PC-3 (cell line): ENCODE results near the gene BOLA1. TPM values are rescaled to one million over a fixed set of nuclear protein-coding genes. Genes with fewer than 3 reads are reported as not detected.

Source experiments
- ATAC-seq: fragments of 200-7000 bp; cut with Tn5 transposase; 2 replicates; pipeline ENCODE4 v1.9.1; 2020; ENCODE audit warnings: mild to moderate bottlenecking, moderate library complexity
- BruUV-seq: library from RNA; stranded (reverse); fragments of 400-500 nt; replicated peaks from 2 replicates; lab custom pipeline; 2021; lab: Mats Ljungman, UMichigan
- CTCF ChIA-PET: fragments of 300-600 bp; sonication (Branson Sonifier 250); formaldehyde crosslinking; loops from one replicate; lab custom pipeline; 2022; ENCODE audit warnings: antibody characterized with exemption; lab: Charles Lee
- POLR2A ChIA-PET: fragments of 300-600 bp; sonication (Branson Sonifier 250); formaldehyde crosslinking; loops from one replicate; lab custom pipeline; 2022; ENCODE audit warnings: antibody characterized with exemption; ENCODE audit not compliant: unreplicated experiment; lab: Charles Lee
- DNase-seq: peaks from one replicate; pipeline ENCODE4 v3.0.0-alpha.2; 2015
- H2AFZ ChIP-seq: fragments of 300-600 bp; sonication (generic); 2 replicates; pipeline ENCODE4 v1.6.0; 2016; ENCODE audit warnings: antibody characterized with exemption, low read length
- H3F3A ChIP-seq: fragments of 300-600 bp; sonication (generic); one replicate; pipeline ENCODE4 v1.6.0; 2017; ENCODE audit warnings: antibody characterized with exemption, low read length, control low read depth, mild to moderate bottlenecking; ENCODE audit not compliant: unreplicated experiment
- H3K27ac ChIP-seq: fragments of 300-600 bp; sonication (generic); 2 replicates; pipeline ENCODE4 v1.5.1; 2016; ENCODE audit warnings: mild to moderate bottlenecking, low read length
- H3K27me3 ChIP-seq: fragments of 300-600 bp; sonication (generic); 2 replicates; pipeline ENCODE4 v1.6.1; 2016; ENCODE audit warnings: low read length, mixed read lengths
- H3K36me3 ChIP-seq: fragments of 300-600 bp; sonication (generic); 2 replicates; pipeline ENCODE4 v1.6.1; 2016; ENCODE audit warnings: low read depth, mixed run types, low read length, mixed read lengths
- H3K4me1 ChIP-seq: fragments of 300-600 bp; sonication (generic); 2 replicates; pipeline ENCODE4 v1.5.1; 2016; ENCODE audit warnings: low read length; ENCODE audit not compliant: insufficient read depth
- H3K4me2 ChIP-seq: fragments of 300-600 bp; sonication (generic); 2 replicates; pipeline ENCODE4 v1.6.0; 2016; ENCODE audit warnings: low read length
- H3K4me3 ChIP-seq: fragments of 300-600 bp; sonication (generic); 2 replicates; pipeline ENCODE4 v1.5.1; 2016; ENCODE audit warnings: mild to moderate bottlenecking, low read length, mixed read lengths
- H3K79me2 ChIP-seq: fragments of 300-600 bp; sonication (generic); 2 replicates; pipeline ENCODE4 v1.6.1; 2017; ENCODE audit warnings: low read length, mixed read lengths
- H3K9ac ChIP-seq: fragments of 300-600 bp; sonication (generic); 2 replicates; pipeline ENCODE4 v1.6.0; 2016; ENCODE audit warnings: mild to moderate bottlenecking, low read length
- H3K9me2 ChIP-seq: fragments of 300-600 bp; sonication (generic); replicated peaks from 2 replicates; pipeline ENCODE4 v1.6.1; 2016; ENCODE audit warnings: mixed run types, low read length, mixed read lengths
- H3K9me3 ChIP-seq: fragments of 300-600 bp; sonication (generic); 2 replicates; pipeline ENCODE4 v1.6.1; 2016; ENCODE audit warnings: low read length, mixed read lengths
- H4K20me1 ChIP-seq: fragments of 300-600 bp; sonication (generic); 2 replicates; pipeline ENCODE4 v1.6.1; 2016; ENCODE audit warnings: low read length, mixed read lengths
- EZH2 ChIP-seq: fragments of 300-600 bp; sonication (generic); IDR thresholded peaks from one replicate; pipeline ENCODE4 v1.6.1; 2017; ENCODE audit warnings: antibody characterized with exemption, mild to moderate bottlenecking, low read length; ENCODE audit not compliant: unreplicated experiment
- EZH2phosphoT487 ChIP-seq: fragments of 300-600 bp; sonication (generic); IDR thresholded peaks from 2 replicates; pipeline ENCODE4 v1.6.1; 2018; ENCODE audit warnings: mild to moderate bottlenecking, antibody characterized with exemption, low read length, borderline replicate concordance
- intact Hi-C: fragments of 100-400 bp; cut with micrococcal nuclease; formaldehyde crosslinking; loops from 2 replicates; pipeline ENCODE4 v1.9.0; 2023
- total RNA-seq: library from RNA; depleted of rRNA; stranded (reverse); fragments of >200 nt; gene quantifications from 2 replicates; pipeline ENCODE4 v1.2.3, GENCODE V29; 2014
- TF ChIP-seq, protein P1 (sequence below): fragments of 300-600 bp; sonication (generic); conservative IDR thresholded peaks from 2 replicates; pipeline ENCODE4 v1.5.1; 2017; ENCODE audit warnings: antibody characterized with exemption, low read depth, mild to moderate bottlenecking, low read length

Gene BOLA1
- total RNA-seq, 1 experiment from 2014 or later: 27.6 TPM

DNA sequence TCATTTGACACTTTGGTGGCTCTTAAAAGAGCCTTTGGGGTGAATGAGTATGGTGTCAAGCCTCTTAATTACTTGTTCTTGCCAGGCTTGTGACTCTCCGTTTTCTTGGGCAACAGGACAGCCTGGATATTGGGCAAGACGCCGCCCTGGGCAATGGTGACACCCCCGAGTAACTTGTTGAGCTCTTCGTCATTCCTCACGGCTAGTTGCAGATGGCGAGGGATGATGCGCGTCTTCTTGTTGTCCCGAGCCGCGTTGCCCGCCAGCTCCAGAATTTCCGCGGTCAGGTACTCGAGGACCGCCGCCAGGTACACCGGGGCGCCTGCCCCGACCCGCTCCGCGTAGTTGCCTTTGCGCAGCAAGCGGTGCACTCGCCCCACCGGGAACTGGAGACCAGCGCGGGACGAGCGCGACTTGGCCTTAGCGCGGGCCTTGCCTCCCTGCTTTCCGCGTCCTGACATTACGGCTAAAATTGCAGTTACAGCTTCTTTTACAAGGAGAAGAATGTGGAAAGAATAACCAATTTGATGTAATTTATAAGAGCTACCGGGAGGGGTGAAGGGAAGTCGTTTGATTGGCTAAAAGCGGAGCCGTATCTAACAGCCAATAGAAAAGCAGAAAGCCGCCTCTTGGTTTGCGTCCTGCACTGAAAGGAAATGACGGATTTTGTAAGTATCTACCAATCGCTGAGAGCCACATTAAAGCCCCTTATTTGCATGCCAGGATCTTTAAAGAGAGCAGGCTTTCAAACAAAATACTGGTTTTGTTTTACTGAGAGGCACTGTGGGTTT, 11.7 kb upstream of the BOLA1 start:
- Histone ChIP-seq H3K27ac (peak overlapping the region; percentile 93), H3K4me2 (peak overlapping the region; percentile 91), H3K4me3 (peak overlapping the region; percentile 77), H3F3A (peaks cover 12% of the 10 kb centered on the region), H3K9me2 (no peaks in the 10 kb centered on the region), H2AFZ (peak overlapping the region; percentile 75), H3K4me1 (peaks cover 27% of the 10 kb centered on the region), H4K20me1 (no peaks in the 10 kb centered on the region), H3K27me3 (no peaks in the 10 kb centered on the region), H3K36me3 (no peaks in the 10 kb centered on the region), H3K9ac (peak overlapping the region; percentile 79), H3K79me2 (peaks cover 19% of the 10 kb centered on the region; the same call in 1 of the 2 replicates), H3K9me3 (no peaks in the 10 kb centered on the region)
- no peak for TF ChIP-seq EZH2phosphoT487
- TF ChIP-seq, protein P1, sequence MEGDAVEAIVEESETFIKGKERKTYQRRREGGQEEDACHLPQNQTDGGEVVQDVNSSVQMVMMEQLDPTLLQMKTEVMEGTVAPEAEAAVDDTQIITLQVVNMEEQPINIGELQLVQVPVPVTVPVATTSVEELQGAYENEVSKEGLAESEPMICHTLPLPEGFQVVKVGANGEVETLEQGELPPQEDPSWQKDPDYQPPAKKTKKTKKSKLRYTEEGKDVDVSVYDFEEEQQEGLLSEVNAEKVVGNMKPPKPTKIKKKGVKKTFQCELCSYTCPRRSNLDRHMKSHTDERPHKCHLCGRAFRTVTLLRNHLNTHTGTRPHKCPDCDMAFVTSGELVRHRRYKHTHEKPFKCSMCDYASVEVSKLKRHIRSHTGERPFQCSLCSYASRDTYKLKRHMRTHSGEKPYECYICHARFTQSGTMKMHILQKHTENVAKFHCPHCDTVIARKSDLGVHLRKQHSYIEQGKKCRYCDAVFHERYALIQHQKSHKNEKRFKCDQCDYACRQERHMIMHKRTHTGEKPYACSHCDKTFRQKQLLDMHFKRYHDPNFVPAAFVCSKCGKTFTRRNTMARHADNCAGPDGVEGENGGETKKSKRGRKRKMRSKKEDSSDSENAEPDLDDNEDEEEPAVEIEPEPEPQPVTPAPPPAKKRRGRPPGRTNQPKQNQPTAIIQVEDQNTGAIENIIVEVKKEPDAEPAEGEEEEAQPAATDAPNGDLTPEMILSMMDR: no peak
- no peak for TF ChIP-seq EZH2
- intact Hi-C loops: loop anchor here (1.0 kb wide), 3 partner anchors 52 to 180 kb away; partner anchors contain the start of gene VPS45
- DNase-seq: peak; percentile 99
- peak; percentile 55 for ATAC-seq
- ChIA-PET POLR2A (interaction anchor here (0.5 to 1.3 kb wide), 14 partner anchors 20 to 1644 kb away, joined by 3 to 9 read pairs (median 4); partner anchors contain the start of genes MTMR11 and PLEKHO1), CTCF (interaction anchor here (0.6 to 1.4 kb wide), 5 partner anchors 37 to 299 kb away, joined by 3 to 6 read pairs (median 3); no protein-coding TSS in a partner anchor)
- BruUV-seq: TSS peak; percentile 7

DNA sequence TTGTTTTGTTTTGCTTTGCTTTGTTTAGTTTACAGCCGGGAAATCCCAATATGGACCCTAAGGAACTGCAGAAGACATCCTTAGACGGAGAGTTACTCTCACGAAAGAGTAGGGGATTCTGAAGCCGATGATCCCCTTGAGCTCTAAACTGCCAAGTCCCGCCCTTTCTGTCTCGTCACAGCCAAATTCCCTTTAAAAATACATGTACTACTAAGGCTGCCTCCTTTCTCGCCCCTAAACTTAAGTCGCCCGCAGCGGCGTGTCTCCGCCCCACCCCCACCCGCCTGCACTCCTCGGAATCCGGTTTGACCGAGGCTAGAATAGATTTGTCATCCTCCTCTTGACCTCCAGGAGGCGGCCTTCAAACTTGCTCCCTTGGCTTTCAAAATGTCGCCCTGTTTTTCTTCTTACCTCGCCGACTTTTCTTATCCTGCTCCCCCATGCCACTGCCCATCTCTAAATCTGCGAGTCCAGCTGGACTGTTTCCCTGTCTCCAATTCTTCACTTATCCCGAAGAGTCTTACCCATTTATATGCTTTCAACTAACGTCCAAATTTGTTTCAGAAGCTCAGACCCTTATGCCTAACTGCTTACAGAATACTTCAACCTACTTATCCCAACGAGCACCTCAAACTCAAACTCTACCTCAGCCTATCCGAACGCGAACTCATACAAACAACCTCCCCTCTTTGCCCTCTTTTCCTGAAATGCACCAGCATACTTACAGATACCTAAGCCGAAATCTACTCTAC, 10.9 kb upstream of the BOLA1 start:
- H4K20me1 ChIP-seq: no peaks in the 10 kb centered on the region
- DNase-seq: peak; percentile 95
- no peaks in the 10 kb centered on the region for H3K9me2 ChIP-seq
- H3K9ac ChIP-seq: peak overlapping the region; percentile 79
- peaks cover 27% of the 10 kb centered on the region for H3K4me1 ChIP-seq
- peak; percentile 19 for ATAC-seq
- H2AFZ ChIP-seq: peak overlapping the region; percentile 75
- H3K4me3 ChIP-seq: peak overlapping the region; percentile 77
- H3K27ac ChIP-seq: peak overlapping the region; percentile 93
- H3K9me3 ChIP-seq: no peaks in the 10 kb centered on the region
- intact Hi-C loops: loop anchor here (1.0 kb wide), 3 partner anchors 51 to 179 kb away; partner anchors contain the start of gene VPS45
- no peaks in the 10 kb centered on the region for H3K27me3 ChIP-seq
- TF ChIP-seq, protein P1: peak; percentile 79
- no peak for TF ChIP-seq EZH2
- peaks cover 19% of the 10 kb centered on the region; the same call in 1 of the 2 replicates for H3K79me2 ChIP-seq
- BruUV-seq: no TSS peak
- H3K4me2 ChIP-seq: peak overlapping the region; percentile 91
- ChIA-PET CTCF (interaction anchor here (0.6 to 1.4 kb wide), 6 partner anchors 37 to 299 kb away, joined by 3 to 8 read pairs (median 4); no protein-coding TSS in a partner anchor), POLR2A (interaction anchor here (0.5 to 1.3 kb wide), 8 partner anchors 39 to 1366 kb away, joined by 3 to 9 read pairs (median 5); no protein-coding TSS in a partner anchor)
- peaks cover 12% of the 10 kb centered on the region for H3F3A ChIP-seq
- H3K36me3 ChIP-seq: no peaks in the 10 kb centered on the region
